PC-9 (cell line): ENCODE data around the gene CCDC24. TPM values are rescaled to one million over a fixed set of nuclear protein-coding genes. Genes with fewer than 3 reads are reported as not detected.

Experiments used
- BruUV-seq: library from RNA; stranded (reverse); fragments of 400-500 nt; replicated peaks from 2 replicates; lab custom pipeline; 2021; lab: Mats Ljungman, UMichigan
- CTCF ChIA-PET: fragments of 300-600 bp; sonication (Branson Sonifier 250); formaldehyde crosslinking; loops from one replicate; lab custom pipeline; 2022; ENCODE audit warnings: antibody characterized with exemption; lab: Charles Lee
- POLR2A ChIA-PET: fragments of 300-600 bp; sonication (Branson Sonifier 250); formaldehyde crosslinking; loops from one replicate; lab custom pipeline; 2022; ENCODE audit warnings: antibody characterized with exemption; ENCODE audit not compliant: unreplicated experiment; lab: Charles Lee
- DNase-seq, 2 experiments: peaks; one replicate each; pipeline versions ENCODE4 v3.0.0 to v3.0.0-alpha.2; 2015 to 2022; ENCODE audit warnings: mixed read lengths in 1 of 2
- H2AFZ ChIP-seq: fragments of 200-600 bp; sonication (generic); 2 replicates; pipeline ENCODE4 v1.8.1; 2017; ENCODE audit warnings: antibody characterized with exemption
- H3F3A ChIP-seq: fragments of 200-600 bp; sonication (generic); 2 replicates; pipeline ENCODE4 v1.8.1; 2017; ENCODE audit warnings: antibody characterized with exemption, mild to moderate bottlenecking, low read depth; ENCODE audit not compliant: insufficient read depth
- H3K27ac ChIP-seq: fragments of 200-600 bp; sonication (generic); 2 replicates; pipeline ENCODE4 v1.6.1; 2016; ENCODE audit warnings: mixed run types
- H3K27me3 ChIP-seq: fragments of 200-600 bp; sonication (generic); 2 replicates; pipeline ENCODE4 v1.6.1; 2016; ENCODE audit warnings: low read depth, mixed run types; ENCODE audit not compliant: insufficient read depth
- H3K36me3 ChIP-seq: fragments of 200-600 bp; sonication (generic); 2 replicates; pipeline ENCODE4 v1.6.1; 2016; ENCODE audit warnings: low read depth, mixed run types
- H3K4me1 ChIP-seq: fragments of 200-600 bp; sonication (generic); replicated peaks from 2 replicates; pipeline ENCODE4 v1.6.1; 2016; ENCODE audit warnings: mixed run types; ENCODE audit not compliant: insufficient read depth
- H3K4me2 ChIP-seq: fragments of 200-600 bp; sonication (generic); 2 replicates; pipeline ENCODE4 v1.6.1; 2017; ENCODE audit warnings: mixed run types
- H3K4me3 ChIP-seq: fragments of 200-600 bp; sonication (generic); 2 replicates; pipeline ENCODE4 v1.6.1; 2016; ENCODE audit warnings: mixed run types
- H3K79me2 ChIP-seq: fragments of 200-600 bp; sonication (generic); 2 replicates; pipeline ENCODE4 v1.6.1; 2017; ENCODE audit warnings: low read depth, mixed run types
- H3K9me2 ChIP-seq: fragments of 200-600 bp; sonication (generic); 2 replicates; pipeline ENCODE4 v1.8.1; 2017; ENCODE audit warnings: mild to moderate bottlenecking; ENCODE audit not compliant: insufficient read depth
- H3K9me3 ChIP-seq: fragments of 200-600 bp; sonication (generic); 2 replicates; pipeline ENCODE4 v1.8.1; 2016; ENCODE audit warnings: low read depth; ENCODE audit not compliant: insufficient read depth
- H4K20me1 ChIP-seq: fragments of 200-600 bp; sonication (generic); 2 replicates; pipeline ENCODE4 v1.8.1; 2017; ENCODE audit not compliant: insufficient read depth
- CTCF ChIP-seq: fragments of 200-600 bp; sonication (generic); conservative IDR thresholded peaks from 2 replicates; pipeline ENCODE4 v1.6.1; 2017; ENCODE audit warnings: mixed run types, antibody characterized with exemption, mild to moderate bottlenecking, moderate library complexity
- EZH2 ChIP-seq: fragments of 200-600 bp; sonication (generic); IDR thresholded peaks from 2 replicates; pipeline ENCODE4 v1.8.0; 2017; ENCODE audit warnings: antibody characterized with exemption, low read depth
- intact Hi-C: fragments of 100-400 bp; cut with micrococcal nuclease; formaldehyde crosslinking; loops from one replicate; pipeline ENCODE4 v1.10.0; 2022; ENCODE audit not compliant: unreplicated experiment
- total RNA-seq: library from RNA; stranded (reverse); gene quantifications from 2 replicates; pipeline ENCODE4 v1.2.3, GENCODE V29; 2021

CCDC24 gene
- total RNA-seq, 1 experiment from 2014 or later = 47.9 TPM

- Histone ChIP-seq H3K79me2 (no peaks in the 10 kb centered on the region), H2AFZ (peak overlapping the region; percentile 75), H3K4me2 (peak overlapping the region; percentile 97), H3K9me2 (no peaks in the 10 kb centered on the region), H3K4me1 (peaks cover 25% of the 10 kb centered on the region), H3K36me3 (peaks cover 10% of the 10 kb centered on the region; the same call in 1 of the 2 replicates), H3K27ac (peak overlapping the region; percentile 86), H3K9me3 (no peaks in the 10 kb centered on the region), H4K20me1 (no peaks in the 10 kb centered on the region; the same call in 1 of the 2 replicates), H3K27me3 (no peaks in the 10 kb centered on the region), H3K4me3 (peak overlapping the region; percentile 59), H3F3A (peaks cover 69% of the 10 kb centered on the region)
- BruUV-seq = no TSS peak
- TF ChIP-seq CTCF (no peak), EZH2 (no peak)
- DNase-seq = no peak
- CTCF ChIA-PET = interaction anchor here (0.9 kb wide), 1 partner anchor 15 kb away, joined by 3 read pairs; no protein-coding TSS in a partner anchor
- POLR2A ChIA-PET = interaction anchor here (0.6 kb wide), 1 partner anchor 34 kb away, joined by 3 read pairs; no protein-coding TSS in a partner anchor
- intact Hi-C loops = loop anchor here (1.0 to 5.0 kb wide), 4 partner anchors 10 to 228 kb away; partner anchors contain the start of genes IPO13 and SLC6A9
These were observed 864 bp upstream of the CCDC24 start for GRCh38 chr1:43990271-43991199.

- DNase-seq = no peak
- Histone ChIP-seq H3K27me3 (no peaks in the 10 kb centered on the region), H3K9me3 (no peaks in the 10 kb centered on the region), H3K4me2 (peak overlapping the region; percentile 97), H3K36me3 (peaks cover 4% of the 10 kb centered on the region; the same call in 1 of the 2 replicates), H3F3A (peaks cover 67% of the 10 kb centered on the region), H3K9me2 (no peaks in the 10 kb centered on the region), H3K27ac (peak overlapping the region; percentile 86), H3K79me2 (no peaks in the 10 kb centered on the region), H2AFZ (peak overlapping the region; percentile 75), H4K20me1 (no peaks in the 10 kb centered on the region; the same call in 1 of the 2 replicates), H3K4me1 (peaks cover 25% of the 10 kb centered on the region), H3K4me3 (peak overlapping the region; percentile 59)
- ChIA-PET POLR2A (no interaction called here), CTCF (interaction anchor here (0.9 kb wide), 1 partner anchor 16 kb away, joined by 3 read pairs; no protein-coding TSS in a partner anchor)
- intact Hi-C loops = loop anchor here (1.0 to 5.0 kb wide), 4 partner anchors 11 to 229 kb away; partner anchors contain the start of genes IPO13 and SLC6A9
- TSS peak; percentile 76 for BruUV-seq
- TF ChIP-seq EZH2 = no peak
- TF ChIP-seq CTCF = no peak
These were observed 261 bp upstream of the CCDC24 start for GRCh38 chr1:43991200-43991475.

- POLR2A ChIA-PET = interaction anchor here (0.5 to 0.7 kb wide), 5 partner anchors 36 to 786 kb away, joined by 3 to 9 read pairs (median 5); partner anchors contain the start of genes C1orf210 and ST3GAL3
- TSS peak; percentile 34 for BruUV-seq
These were observed 1.0 kb downstream of the CCDC24 start for GRCh38 chr1:43992232-43992995.

More at GRCh38 chr1:43992232-43992995, 1.0 kb downstream of the CCDC24 start:
- DNase-seq = peak in 1 of 2 experiments; percentile 14
- Histone ChIP-seq H3F3A (peaks cover 54% of the 10 kb centered on the region), H3K79me2 (no peaks in the 10 kb centered on the region), H3K4me3 (peak overlapping the region; percentile 59), H3K9me2 (no peaks in the 10 kb centered on the region), H4K20me1 (no peaks in the 10 kb centered on the region; the same call in 1 of the 2 replicates), H3K4me2 (peak overlapping the region; percentile 97), H3K27ac (peak overlapping the region; percentile 86), H3K9me3 (no peaks in the 10 kb centered on the region), H2AFZ (peak overlapping the region; percentile 75; the same call in 1 of the 2 replicates), H3K27me3 (no peaks in the 10 kb centered on the region), H3K36me3 (no peaks in the 10 kb centered on the region), H3K4me1 (peaks cover 25% of the 10 kb centered on the region)
- intact Hi-C loops = loop anchor here (1.0 to 5.0 kb wide), 3 partner anchors 40 to 463 kb away; partner anchors contain the start of gene SLC6A9
- TF ChIP-seq EZH2 = no peak
- TF ChIP-seq CTCF = no peak
- CTCF ChIA-PET = interaction anchor here (0.5 to 0.7 kb wide), 5 partner anchors 8 to 229 kb away, joined by 3 read pairs; no protein-coding TSS in a partner anchor
